GM19455 (cell line): ENCODE data around the gene COL13A1.

Experiments used
- ATAC-seq: cut with Tn5 transposase; IDR thresholded peaks from one replicate; pipeline ENCODE4 v1.9.1; 2021; ENCODE audit not compliant: unreplicated experiment

COL13A1 gene

DNA sequence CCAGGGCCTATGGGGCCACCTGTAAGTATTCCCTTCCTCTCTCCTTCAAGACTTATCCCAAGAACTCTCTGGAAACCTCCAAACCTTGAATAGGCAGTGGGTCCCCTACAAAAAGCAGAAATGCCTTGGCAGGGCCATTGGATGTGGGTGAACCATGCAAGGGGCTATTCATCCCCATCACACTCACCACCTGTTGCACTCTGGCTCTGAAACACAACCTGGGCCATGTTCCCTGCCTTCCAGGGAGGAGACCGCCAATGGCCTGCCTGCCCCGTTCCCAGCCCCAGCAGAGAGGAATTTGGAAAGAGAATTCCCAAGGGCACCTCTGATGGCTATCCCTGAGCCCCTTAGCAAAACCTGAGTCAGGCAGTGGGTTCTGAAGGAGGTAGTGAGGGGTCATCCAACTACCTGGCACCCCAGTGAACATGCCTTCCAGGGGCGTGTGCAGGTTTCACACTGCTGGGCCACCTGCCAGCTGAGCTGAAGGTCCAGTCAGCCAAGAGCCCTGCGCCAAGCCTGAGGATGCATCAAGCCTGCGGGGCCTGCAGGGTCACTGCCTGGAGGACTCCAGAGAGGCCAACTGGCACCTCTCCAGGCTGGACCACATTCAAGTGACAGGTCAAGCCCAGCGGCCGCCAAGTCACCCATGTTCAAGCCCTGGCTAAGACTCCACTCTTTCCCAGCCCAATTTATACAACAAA is 101.3 kb downstream of the COL13A1 start:
- ATAC-seq: no peak

DNA sequence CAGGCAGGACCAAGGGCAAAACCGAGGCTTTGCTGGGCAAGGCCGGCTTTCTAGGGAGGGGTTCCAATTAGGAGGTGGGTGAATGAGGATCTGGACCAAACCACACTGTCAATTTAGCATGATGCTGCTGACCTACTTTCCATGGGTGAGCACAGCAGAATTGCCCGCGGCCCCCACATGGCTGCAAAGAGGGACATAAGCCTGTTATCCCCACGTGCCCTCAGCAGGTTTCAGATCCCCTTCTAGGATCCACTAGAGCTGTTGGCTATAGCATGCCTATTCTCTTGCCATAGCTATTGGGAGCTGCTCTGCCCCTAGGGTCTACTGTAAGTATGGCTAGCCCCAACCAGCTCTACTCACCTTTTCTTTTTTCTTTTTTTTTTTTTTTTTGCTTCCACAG is 102.8 kb downstream of the COL13A1 start:
- no peak for ATAC-seq

- ATAC-seq: no peak
Measured at GRCh38 chr10:69906425-69906824, 104.7 kb downstream of the COL13A1 start.

- ATAC-seq: no peak
Measured at GRCh38 chr10:69907517-69907916, 105.8 kb downstream of the COL13A1 start.

GRCh38 chr10:69908124-69908523 is 106.4 kb downstream of the COL13A1 start:
- no peak for ATAC-seq

DNA sequence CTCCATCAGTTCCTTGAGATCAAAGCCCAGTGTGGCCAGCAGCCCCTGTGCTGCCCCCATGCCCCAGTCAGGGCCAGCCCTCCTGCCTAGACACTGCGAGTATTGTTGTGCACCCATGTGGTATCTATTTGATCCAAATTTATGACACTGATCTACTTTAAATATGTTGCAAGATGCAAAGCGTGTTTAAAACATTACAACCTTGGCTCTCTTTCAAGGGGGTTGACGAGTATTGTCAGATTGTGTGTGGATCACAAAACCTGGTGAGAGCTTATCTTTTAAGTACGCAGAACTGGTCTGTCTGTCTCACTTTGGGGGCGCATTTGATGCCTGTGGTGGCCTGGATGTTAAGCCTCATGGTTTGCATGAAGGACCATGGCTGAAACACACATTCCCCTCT is 108.9 kb downstream of the COL13A1 start:
- no peak for ATAC-seq

- no peak for ATAC-seq
Measured at GRCh38 chr10:69911613-69912528, 110.2 kb downstream of the COL13A1 start.

DNA sequence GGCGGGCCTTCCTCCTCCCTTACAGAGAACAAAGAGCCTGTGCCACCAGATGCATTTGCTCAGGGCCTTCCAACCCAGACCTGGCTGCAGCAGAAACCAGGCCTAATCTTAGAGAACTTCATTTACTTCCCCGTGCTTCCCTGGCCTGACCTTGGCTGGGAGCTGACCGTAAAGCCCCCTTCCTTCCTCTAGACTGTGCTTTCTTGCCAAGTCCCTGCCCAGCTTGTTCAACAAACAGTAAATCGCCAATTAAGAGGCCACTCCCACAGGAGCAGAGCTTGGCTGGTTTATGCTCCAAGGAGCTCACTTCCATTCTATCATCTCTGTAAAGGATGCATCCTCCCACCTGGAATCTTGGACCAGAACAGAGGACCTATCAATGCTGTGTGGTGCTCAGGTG is 110.9 kb downstream of the COL13A1 start:
- no peak for ATAC-seq

GRCh38 chr10:69913606-69914382 is 112.1 kb downstream of the COL13A1 start:
- no peak for ATAC-seq

GRCh38 chr10:69914398-69915214 is 112.9 kb downstream of the COL13A1 start:
- ATAC-seq: no peak

DNA sequence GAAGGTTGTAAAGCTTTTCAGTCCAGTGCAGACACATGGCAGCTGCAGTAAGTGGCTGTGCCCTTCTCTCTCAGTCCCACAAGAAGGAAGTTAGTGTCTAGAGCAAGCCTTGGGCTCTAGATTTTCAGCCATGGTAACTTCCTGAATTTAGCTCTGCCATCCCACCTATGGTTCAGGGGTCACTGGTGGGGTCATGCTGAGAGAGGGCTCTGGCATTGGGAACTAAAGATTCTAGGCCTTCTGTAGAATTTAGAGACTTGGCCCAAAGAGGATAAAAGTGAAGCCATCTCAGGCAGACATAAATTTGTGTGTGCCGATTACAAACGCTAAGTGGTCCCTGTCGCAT is 113.5 kb downstream of the COL13A1 start:
- no peak for ATAC-seq

- ATAC-seq: no peak
Measured at GRCh38 chr10:69916118-69916517, 114.4 kb downstream of the COL13A1 start.

DNA sequence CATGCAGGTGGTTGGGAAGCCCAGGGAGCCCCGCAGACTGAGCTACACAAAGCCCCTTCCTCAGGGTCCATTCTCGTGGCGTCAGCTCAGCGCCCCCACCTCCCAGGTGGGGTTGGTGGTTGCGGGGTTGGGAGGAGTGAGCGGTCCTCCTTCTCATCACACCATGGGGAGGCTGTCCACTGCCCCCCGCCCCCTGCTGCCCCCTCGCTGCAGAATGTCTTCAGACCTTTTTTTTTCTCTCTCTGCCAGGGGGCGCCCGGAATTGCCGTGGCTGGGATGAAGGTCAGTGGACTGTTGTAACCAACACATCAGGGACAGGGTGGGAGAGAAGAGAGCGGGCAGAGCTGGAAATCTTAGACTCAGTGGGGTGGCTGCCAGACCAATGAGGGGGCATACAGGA is 116.3 kb downstream of the COL13A1 start:
- ATAC-seq: no peak

GRCh38 chr10:69919250-69919649 is 117.5 kb downstream of the COL13A1 start:
- ATAC-seq: no peak

GRCh38 chr10:69925111-69925510 is 123.4 kb downstream of the COL13A1 start:
- no peak for ATAC-seq

- ATAC-seq: no peak
Measured at GRCh38 chr10:69928339-69928738, 126.6 kb downstream of the COL13A1 start.

GRCh38 chr10:69929575-69929974 is 127.9 kb downstream of the COL13A1 start:
- ATAC-seq: no peak

DNA sequence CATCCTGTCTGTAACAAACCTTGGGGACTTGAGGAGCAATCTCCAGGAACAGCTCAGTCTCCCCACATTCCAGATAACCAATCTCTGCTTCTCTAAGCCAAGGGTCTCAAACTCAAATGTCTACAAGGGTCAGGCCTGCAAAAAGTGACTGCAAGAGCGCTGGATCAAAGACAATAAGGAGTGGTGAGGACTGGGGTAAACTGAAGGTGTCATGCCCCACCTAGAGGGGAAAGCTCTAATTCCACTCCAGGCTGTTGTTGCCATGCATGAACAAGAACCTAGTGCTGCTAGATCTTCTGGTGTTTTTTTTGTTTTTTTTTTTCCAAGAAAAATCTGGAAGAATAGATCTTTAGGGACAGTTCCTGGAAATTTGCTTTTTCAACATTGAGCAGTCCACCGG is 133.1 kb downstream of the COL13A1 start:
- no peak for ATAC-seq

DNA sequence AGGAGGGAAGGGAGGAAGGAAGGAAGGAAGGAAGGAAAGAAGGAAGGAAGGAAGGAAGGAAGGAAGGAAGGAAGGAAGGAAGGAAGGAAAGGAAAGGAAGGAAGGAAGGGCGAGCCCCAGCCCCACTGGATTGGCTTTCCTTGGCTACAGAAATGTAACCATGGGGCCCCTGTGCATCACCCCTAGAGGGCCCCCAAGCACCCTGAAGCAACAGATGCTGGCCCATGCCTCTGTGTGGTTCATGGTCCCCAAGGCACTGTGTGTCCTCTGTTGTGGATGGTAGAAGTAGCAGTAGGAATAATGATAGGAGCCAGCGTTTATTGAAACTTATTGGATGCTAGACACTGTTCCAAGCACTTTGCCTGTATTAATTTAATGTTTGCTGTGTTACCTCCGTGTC is 134.4 kb downstream of the COL13A1 start:
- no peak for ATAC-seq

GRCh38 chr10:69938541-69938991 is 136.9 kb downstream of the COL13A1 start:
- ATAC-seq: no peak

GRCh38 chr10:69939061-69939460 is 137.4 kb downstream of the COL13A1 start:
- ATAC-seq: no peak
